ENCODE results near the gene SLC26A8.

GRCh38 chr6:36033935-36034334, 9.5 kb upstream of the SLC26A8 start:
- no peak for TF ChIP-seq TCF7 (IDR thresholded peaks at IDR 0.05; ENCODE audit: low read depth)
- no peak for TF ChIP-seq GABPA (IDR thresholded peaks at IDR 0.05; ENCODE audit: low read depth, low read length)
- TF ChIP-seq GABPA (CRISPR knock-in tag; IDR thresholded peaks at IDR 0.05; ENCODE audit: low read depth) = no peak
- TF ChIP-seq RFX5 (IDR thresholded peaks at IDR 0.05; ENCODE audit: low read depth, low read length) = no peak
- no peak for TF ChIP-seq CTCF (CRISPR knock-in tag; IDR thresholded peaks at IDR 0.05)
- TF ChIP-seq ZXDC (CRISPR knock-in tag; IDR thresholded peaks at IDR 0.05) = no peak
- TF ChIP-seq SMAD3 (CRISPR knock-in tag; IDR thresholded peaks at IDR 0.05) = no peak
- no peak for TF ChIP-seq NBN (conservative IDR thresholded peaks at IDR 0.05)
- no peak for TF ChIP-seq ZNF687 (CRISPR knock-in tag; IDR thresholded peaks at IDR 0.05)
- no peak for TF ChIP-seq PBX3 (CRISPR knock-in tag; IDR thresholded peaks at IDR 0.05; ENCODE audit: borderline replicate concordance)
- no peak for TF ChIP-seq REST (IDR thresholded peaks at IDR 0.05; ENCODE audit: borderline replicate concordance in 1 of 2, low read depth in 1 of 2, low read length in 2 of 2)
